ENCODE results near the gene PNPT1.

DNA sequence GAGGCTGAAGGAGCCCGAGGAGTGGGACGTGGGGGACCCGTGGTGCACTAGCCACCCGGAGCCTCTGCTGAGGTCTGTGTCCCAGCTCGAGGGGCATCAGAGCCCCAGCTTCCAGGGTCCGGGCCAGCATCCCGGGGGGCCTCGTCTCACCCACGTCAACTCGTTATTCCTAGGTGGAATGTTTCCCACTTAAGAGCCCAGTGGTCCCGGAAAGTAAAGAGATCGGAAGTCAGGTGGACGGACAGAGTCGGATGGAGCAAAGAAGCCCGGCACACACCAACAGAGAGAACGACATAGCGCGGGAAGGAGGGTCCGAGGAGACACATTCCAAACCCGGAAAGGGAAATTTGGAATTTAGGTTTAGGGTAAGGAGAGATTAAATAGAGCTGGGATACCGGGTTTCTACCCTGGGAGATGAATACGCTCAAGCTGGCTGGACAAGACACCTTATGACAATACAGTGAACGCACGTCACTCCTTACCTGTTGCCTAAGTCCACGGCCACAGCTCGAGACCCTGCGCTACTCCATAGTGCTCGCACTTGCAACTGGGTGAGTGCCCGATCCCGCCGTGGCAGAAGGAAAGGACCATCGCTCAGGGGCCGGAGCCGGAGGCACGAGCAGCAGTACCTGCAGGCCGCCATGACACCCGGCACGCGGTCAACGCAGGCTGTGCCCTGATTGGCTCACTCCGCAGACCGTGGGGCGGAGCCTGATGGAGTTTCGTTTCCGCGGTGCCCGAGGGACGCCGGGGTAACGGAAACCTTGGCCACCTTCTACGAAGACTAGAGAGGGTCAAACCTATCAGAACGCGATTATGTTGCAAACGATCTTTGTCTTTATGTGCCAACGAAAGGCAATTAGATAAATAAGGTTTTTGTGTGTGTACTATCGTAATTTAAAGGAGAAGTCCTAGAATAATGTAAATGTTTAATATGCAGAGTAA is at the start of gene PNPT1:
- TF ChIP-seq, protein P1, sequence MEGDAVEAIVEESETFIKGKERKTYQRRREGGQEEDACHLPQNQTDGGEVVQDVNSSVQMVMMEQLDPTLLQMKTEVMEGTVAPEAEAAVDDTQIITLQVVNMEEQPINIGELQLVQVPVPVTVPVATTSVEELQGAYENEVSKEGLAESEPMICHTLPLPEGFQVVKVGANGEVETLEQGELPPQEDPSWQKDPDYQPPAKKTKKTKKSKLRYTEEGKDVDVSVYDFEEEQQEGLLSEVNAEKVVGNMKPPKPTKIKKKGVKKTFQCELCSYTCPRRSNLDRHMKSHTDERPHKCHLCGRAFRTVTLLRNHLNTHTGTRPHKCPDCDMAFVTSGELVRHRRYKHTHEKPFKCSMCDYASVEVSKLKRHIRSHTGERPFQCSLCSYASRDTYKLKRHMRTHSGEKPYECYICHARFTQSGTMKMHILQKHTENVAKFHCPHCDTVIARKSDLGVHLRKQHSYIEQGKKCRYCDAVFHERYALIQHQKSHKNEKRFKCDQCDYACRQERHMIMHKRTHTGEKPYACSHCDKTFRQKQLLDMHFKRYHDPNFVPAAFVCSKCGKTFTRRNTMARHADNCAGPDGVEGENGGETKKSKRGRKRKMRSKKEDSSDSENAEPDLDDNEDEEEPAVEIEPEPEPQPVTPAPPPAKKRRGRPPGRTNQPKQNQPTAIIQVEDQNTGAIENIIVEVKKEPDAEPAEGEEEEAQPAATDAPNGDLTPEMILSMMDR (IDR thresholded peaks at IDR 0.05; ENCODE audit: extremely low read depth in 1 of 2, insufficient read depth in 1 of 2, low read depth in 1 of 2, low read length in 2 of 2): no peak
- peak; percentile 85 for TF ChIP-seq POLR2A (IDR thresholded peaks at IDR 0.05; ENCODE audit: low read depth, low read length)
- TF ChIP-seq POLR2AphosphoS5 (IDR thresholded peaks at IDR 0.05; ENCODE audit: insufficient read depth, low read depth, low read length): peak; percentile 77
- TF ChIP-seq GATA2 (IDR thresholded peaks at IDR 0.05; ENCODE audit: insufficient read depth, insufficient read length, low read depth, low read length): no peak
- no peak for TF ChIP-seq EZH2 (IDR thresholded peaks at IDR 0.05; ENCODE audit: borderline replicate concordance, low read depth, low read length, severe bottlenecking)
- peak; percentile 2 for TF ChIP-seq JUN (IDR thresholded peaks at IDR 0.05; ENCODE audit: borderline replicate concordance, insufficient read depth, insufficient read length, low read depth)
- TF ChIP-seq, protein P2, sequence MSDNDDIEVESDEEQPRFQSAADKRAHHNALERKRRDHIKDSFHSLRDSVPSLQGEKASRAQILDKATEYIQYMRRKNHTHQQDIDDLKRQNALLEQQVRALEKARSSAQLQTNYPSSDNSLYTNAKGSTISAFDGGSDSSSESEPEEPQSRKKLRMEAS (IDR thresholded peaks at IDR 0.05; ENCODE audit: insufficient read depth, insufficient read length): peak; percentile 92
- peak; percentile 98 for TF ChIP-seq MYC (IDR thresholded peaks at IDR 0.05; ENCODE audit: low read depth, low read length)
